Hepatocyte (in vitro differentiated cells): ENCODE data around the gene GDF9.

Experiments used
- EZH2 ChIP-seq: fragments of 200-600 bp; sonication (generic); IDR thresholded peaks from 2 replicates; pipeline ENCODE4 v1.6.1; 2016; ENCODE audit warnings: antibody characterized with exemption, mild to moderate bottlenecking, borderline replicate concordance
- EZH2phosphoT487 ChIP-seq: fragments of 200-600 bp; sonication (generic); IDR thresholded peaks from one replicate; pipeline ENCODE4 v1.6.1; 2018; ENCODE audit warnings: antibody characterized with exemption, mild to moderate bottlenecking, low read depth, moderate library complexity; ENCODE audit not compliant: unreplicated experiment, severe bottlenecking
- TF ChIP-seq, protein P1 (sequence below): fragments of 200-600 bp; sonication (generic); IDR thresholded peaks from 2 replicates; pipeline ENCODE4 v1.5.1; 2016; ENCODE audit warnings: antibody characterized with exemption, mild to moderate bottlenecking; ENCODE audit not compliant: poor library complexity

DNA sequence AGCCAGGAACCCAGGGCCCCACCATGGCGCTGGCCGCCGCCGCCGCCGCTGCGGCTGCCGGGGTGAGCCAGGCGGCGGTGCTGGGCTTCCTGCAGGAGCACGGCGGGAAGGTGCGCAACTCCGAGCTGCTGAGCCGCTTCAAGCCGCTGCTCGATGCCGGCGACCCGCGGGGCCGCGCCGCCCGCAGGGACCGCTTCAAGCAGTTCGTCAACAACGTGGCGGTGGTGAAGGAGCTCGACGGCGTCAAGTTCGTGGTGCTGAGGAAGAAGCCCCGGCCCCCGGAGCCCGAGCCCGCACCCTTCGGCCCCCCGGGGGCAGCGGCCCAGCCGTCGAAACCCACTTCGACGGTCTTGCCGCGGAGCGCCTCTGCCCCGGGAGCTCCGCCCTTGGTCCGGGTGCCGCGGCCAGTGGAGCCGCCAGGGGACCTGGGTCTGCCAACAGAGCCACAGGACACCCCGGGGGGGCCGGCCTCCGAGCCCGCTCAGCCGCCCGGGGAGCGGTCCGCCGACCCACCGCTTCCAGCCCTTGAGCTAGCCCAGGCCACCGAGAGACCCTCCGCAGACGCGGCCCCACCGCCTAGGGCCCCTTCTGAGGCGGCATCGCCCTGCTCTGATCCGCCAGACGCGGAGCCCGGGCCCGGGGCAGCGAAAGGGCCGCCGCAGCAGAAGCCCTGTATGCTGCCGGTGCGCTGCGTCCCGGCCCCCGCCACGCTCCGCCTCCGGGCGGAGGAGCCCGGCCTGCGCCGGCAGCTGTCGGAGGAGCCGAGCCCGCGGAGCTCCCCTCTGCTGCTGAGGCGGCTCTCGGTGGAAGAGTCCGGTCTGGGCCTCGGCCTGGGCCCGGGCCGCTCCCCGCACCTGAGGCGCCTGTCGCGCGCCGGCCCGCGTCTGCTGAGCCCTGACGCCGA is 52.4 kb downstream of the GDF9 start:
- TF ChIP-seq, protein P1, sequence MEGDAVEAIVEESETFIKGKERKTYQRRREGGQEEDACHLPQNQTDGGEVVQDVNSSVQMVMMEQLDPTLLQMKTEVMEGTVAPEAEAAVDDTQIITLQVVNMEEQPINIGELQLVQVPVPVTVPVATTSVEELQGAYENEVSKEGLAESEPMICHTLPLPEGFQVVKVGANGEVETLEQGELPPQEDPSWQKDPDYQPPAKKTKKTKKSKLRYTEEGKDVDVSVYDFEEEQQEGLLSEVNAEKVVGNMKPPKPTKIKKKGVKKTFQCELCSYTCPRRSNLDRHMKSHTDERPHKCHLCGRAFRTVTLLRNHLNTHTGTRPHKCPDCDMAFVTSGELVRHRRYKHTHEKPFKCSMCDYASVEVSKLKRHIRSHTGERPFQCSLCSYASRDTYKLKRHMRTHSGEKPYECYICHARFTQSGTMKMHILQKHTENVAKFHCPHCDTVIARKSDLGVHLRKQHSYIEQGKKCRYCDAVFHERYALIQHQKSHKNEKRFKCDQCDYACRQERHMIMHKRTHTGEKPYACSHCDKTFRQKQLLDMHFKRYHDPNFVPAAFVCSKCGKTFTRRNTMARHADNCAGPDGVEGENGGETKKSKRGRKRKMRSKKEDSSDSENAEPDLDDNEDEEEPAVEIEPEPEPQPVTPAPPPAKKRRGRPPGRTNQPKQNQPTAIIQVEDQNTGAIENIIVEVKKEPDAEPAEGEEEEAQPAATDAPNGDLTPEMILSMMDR, result no peak
- TF ChIP-seq EZH2 (peak; percentile 32), EZH2phosphoT487 (peak; percentile 19)
